T-helper 1 cell treated with Interleukin-12 subunit alpha and Interleukin-12 subunit beta and Interleukin-4 antibody, amounts not matched to agents 30 μg/mL and 1 μg/mL, for 36 hours (primary cell): Measurements from ENCODE around the gene CADPS.

Source experiments
- H3K27ac Mint-ChIP-seq: one replicate; pipeline ENCODE4 v1.8.0; 2021; ENCODE audit warnings: mild to moderate bottlenecking, mixed read lengths
- H3K27me3 Mint-ChIP-seq: one replicate; pipeline ENCODE4 v1.8.0; 2021; ENCODE audit warnings: low read depth, mixed read lengths
- H3K36me3 Mint-ChIP-seq: one replicate; pipeline ENCODE4 v1.8.0; 2021; ENCODE audit warnings: low read depth, mixed read lengths
- H3K4me1 Mint-ChIP-seq: one replicate; pipeline ENCODE4 v1.8.0; 2021; ENCODE audit warnings: low read depth, mixed read lengths
- H3K4me3 Mint-ChIP-seq: one replicate; pipeline ENCODE4 v1.8.0; 2021; ENCODE audit warnings: mild to moderate bottlenecking, moderate library complexity, mixed read lengths
- H3K9me3 Mint-ChIP-seq: one replicate; pipeline ENCODE4 v1.8.0; 2021; ENCODE audit warnings: mixed read lengths

Gene CADPS

DNA sequence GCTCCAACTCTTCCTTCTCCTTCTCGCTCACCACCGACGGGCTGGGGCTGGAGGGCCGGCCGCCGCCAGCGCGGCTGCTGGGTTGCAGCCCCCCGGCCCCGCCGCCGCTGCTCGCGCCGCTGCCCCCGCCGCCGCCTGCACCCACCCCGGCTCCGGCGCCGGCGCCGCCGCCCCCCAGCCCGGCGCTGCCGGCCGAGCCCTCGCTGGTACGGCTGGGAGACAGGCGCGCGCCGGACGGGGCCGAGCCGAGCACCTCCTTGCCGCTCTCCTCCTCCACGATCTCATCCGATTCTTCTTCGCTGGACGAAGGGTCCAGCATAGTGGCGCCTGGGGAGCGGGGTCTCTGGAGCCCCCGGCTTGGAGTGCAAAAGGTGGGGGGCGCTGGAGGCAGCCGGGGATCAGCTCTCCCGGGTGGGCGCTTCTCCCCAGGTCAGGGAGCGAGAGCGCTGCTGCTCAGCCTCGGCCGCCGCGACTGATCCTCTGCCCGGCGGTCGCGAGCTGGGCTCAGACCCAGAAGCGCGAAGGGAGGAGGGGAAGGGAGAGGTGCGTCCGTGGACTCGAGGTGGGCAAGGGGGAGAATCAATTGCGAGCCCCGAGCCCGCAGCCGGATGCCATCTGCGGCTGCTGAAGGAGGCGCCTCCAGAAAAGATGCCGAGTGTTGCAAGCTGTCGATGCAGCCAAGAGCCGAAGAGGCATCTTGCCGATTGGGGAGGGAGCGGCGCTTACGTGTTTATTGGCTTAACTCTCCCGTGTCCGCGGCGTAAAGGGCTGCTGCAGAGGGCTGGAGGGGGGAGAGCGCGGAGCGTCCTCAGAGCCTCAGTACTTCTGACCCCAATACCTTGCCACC is at the start of gene CADPS:
Gene CADPS (minus strand): TSS at position 706 of the 847 bp plus-strand sequence. CDS start 387 bp downstream, at position 319.
- H3K9me3 Mint-ChIP-seq = no peaks in the 10 kb centered on the region
- no peaks in the 10 kb centered on the region for H3K36me3 Mint-ChIP-seq
- no peaks in the 10 kb centered on the region for H3K4me1 Mint-ChIP-seq
- H3K4me3 Mint-ChIP-seq = no peak within 1 kb of the TSS
- peaks cover 43% of the 10 kb centered on the region for H3K27me3 Mint-ChIP-seq
- no peak within 1 kb of the TSS for H3K27ac Mint-ChIP-seq

GRCh38 chr3:62923066-62923465 is 47.9 kb upstream of the CADPS start:
- Mint-ChIP-seq H3K9me3 (no peaks in the 10 kb centered on the region), H3K27me3 (no peaks in the 10 kb centered on the region), H3K36me3 (no peaks in the 10 kb centered on the region), H3K4me3 (no peak overlapping the region), H3K4me1 (no peaks in the 10 kb centered on the region), H3K27ac (no peak overlapping the region)

DNA sequence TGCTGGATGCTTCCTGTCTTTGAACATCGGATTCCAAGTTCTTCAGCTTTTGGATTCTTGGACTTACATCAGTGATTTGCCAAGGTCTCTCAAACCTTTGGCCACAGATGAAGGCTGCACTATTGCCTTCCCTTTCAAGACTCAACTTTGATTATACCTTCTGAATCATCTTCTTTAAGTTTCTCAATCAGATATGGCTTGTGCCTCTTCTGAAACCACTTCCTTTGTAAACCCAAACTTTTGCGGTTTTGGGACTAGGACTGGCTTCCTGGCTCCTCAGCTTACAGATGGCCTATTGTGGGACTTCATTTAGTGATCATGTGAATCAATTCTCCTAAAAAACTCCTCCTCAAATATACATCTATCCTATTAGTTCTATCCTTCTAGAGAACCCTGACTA is 47.1 kb upstream of the CADPS start:
- Mint-ChIP-seq H3K9me3 (no peaks in the 10 kb centered on the region), H3K27me3 (no peaks in the 10 kb centered on the region), H3K36me3 (no peaks in the 10 kb centered on the region), H3K4me1 (no peaks in the 10 kb centered on the region), H3K4me3 (no peak overlapping the region), H3K27ac (no peak overlapping the region)

GRCh38 chr3:62920466-62920784 is 45.2 kb upstream of the CADPS start:
- no peaks in the 10 kb centered on the region for H3K4me1 Mint-ChIP-seq
- H3K4me3 Mint-ChIP-seq = no peak overlapping the region
- H3K27me3 Mint-ChIP-seq = no peaks in the 10 kb centered on the region

GRCh38 chr3:62919784-62920465 is 44.7 kb upstream of the CADPS start:
- Mint-ChIP-seq H3K4me1 (no peaks in the 10 kb centered on the region), H3K36me3 (no peaks in the 10 kb centered on the region), H3K9me3 (no peaks in the 10 kb centered on the region), H3K27me3 (no peaks in the 10 kb centered on the region), H3K4me3 (no peak overlapping the region), H3K27ac (no peak overlapping the region)

More at GRCh38 chr3:62920466-62920784, 45.2 kb upstream of the CADPS start:
- Mint-ChIP-seq H3K36me3 (no peaks in the 10 kb centered on the region), H3K27ac (no peak overlapping the region), H3K9me3 (no peaks in the 10 kb centered on the region)

- Mint-ChIP-seq H3K9me3 (no peaks in the 10 kb centered on the region), H3K36me3 (no peaks in the 10 kb centered on the region), H3K27ac (no peak overlapping the region), H3K27me3 (no peaks in the 10 kb centered on the region), H3K4me3 (no peak overlapping the region), H3K4me1 (no peaks in the 10 kb centered on the region)
Measured at GRCh38 chr3:62918777-62919176, 43.6 kb upstream of the CADPS start.

DNA sequence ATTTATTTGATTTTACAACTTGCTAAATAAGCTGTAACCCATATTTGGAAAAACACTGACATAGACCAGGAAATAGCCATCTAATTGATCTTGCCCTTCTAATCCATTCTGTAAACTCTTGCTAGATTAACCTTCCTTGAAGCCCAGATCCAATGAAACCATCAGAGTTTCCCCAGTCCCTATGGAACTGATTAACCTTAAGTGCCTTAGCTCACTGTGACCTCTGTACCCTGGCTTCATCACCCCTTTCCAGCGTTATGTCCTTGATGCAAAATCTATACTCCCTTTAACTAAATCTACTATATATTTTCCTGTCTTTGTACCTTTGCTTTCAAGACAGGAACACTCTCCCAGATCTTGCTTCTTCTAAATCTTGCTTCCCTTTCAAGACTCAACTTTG is 42.9 kb upstream of the CADPS start:
- Mint-ChIP-seq H3K9me3 (no peaks in the 10 kb centered on the region), H3K4me3 (no peak overlapping the region), H3K4me1 (no peaks in the 10 kb centered on the region), H3K27ac (no peak overlapping the region), H3K27me3 (no peaks in the 10 kb centered on the region), H3K36me3 (no peaks in the 10 kb centered on the region)

DNA sequence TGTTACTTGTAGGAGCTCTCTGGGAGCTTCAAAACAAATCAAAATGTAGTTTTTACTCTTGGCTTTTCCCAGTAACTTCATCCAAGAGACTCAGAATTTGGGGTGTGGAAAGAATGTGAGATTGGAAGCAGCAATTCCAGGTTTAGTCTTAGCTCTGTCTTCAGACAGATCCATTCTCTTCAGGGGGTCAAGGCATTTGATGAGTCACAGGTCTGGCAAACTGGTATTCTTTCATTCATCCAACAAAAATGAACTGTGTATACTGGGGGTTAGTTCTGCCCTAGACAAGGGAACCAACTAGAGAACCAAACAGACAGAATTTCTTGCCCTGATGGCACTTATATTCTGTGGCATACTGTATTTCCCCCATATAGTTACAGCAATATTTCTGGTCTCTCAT is 36.3 kb upstream of the CADPS start:
- H3K9me3 Mint-ChIP-seq = no peaks in the 10 kb centered on the region
- no peaks in the 10 kb centered on the region for H3K4me1 Mint-ChIP-seq
- no peaks in the 10 kb centered on the region for H3K36me3 Mint-ChIP-seq
- no peaks in the 10 kb centered on the region for H3K27me3 Mint-ChIP-seq
- no peak overlapping the region for H3K27ac Mint-ChIP-seq
- H3K4me3 Mint-ChIP-seq = no peak overlapping the region

DNA sequence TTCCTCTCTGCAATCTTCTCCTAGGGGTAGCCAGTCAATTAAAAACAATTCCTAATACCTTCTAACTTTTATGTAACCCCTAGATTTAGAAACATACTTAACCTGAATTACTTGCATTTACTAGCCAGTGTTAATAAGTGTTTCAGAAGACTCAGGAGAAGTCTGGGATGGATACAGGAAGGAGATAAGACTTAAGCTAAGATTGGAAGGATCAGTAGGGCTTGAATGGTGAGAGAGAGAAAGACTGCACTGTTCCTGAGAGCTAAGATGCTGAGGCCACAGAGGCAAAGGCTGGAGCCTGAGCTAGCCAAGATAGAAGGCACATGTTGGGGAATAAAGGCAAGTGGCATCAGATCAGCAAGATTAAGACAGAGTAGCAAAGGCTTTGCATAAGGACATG is 30.1 kb upstream of the CADPS start:
- H3K4me3 Mint-ChIP-seq = no peak overlapping the region
- H3K27ac Mint-ChIP-seq = no peak overlapping the region
- H3K27me3 Mint-ChIP-seq = no peaks in the 10 kb centered on the region
- H3K9me3 Mint-ChIP-seq = no peaks in the 10 kb centered on the region
- no peaks in the 10 kb centered on the region for H3K36me3 Mint-ChIP-seq
- no peaks in the 10 kb centered on the region for H3K4me1 Mint-ChIP-seq

DNA sequence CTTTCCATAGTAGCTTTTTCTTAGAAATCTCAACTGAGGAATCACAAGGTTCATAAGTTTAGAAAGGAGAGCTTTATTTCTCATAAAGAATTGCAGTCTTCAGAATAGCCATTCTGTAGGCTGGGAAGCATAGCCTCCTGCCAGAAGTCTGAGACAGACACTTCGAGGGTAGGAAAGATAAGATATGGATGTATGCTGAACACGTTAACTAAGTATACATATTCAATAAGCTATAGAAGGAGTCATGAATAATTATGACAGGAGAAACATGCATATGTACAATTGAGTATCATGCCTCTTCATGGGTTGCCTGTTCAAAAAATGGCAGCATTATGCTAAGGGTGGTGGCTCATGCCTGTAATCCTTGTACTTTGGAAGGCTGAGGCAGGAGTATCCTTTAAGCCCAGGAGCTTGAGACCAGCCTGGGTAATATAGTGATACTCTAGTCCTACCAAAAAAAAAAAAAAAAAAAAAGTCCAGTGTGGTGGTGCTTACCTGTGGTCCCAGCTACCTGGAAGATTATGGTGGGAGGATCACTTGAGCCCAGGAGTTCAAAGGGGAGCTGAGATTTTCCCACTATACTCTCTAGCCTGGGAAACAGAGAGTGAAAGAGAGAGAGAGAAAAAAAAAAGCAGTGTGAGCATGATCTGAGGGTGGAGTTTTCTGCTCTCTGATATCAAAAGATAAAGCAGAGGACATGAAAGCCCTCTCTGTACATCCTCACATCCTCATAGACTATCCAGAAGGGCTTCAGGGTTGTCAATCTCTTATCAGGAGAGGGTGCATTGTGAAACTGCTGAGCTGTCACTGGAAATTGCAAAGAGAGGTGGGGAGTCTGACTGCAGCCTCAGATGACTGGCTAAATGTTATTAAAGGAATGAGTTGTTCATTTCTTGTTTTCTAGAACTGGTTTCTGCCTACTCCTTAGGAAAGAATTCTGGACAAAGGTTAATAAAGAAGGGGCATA is 23.6 kb upstream of the CADPS start:
- no peaks in the 10 kb centered on the region for H3K9me3 Mint-ChIP-seq
- no peak overlapping the region for H3K27ac Mint-ChIP-seq
- no peaks in the 10 kb centered on the region for H3K36me3 Mint-ChIP-seq
- H3K4me1 Mint-ChIP-seq = no peaks in the 10 kb centered on the region
- H3K27me3 Mint-ChIP-seq = no peaks in the 10 kb centered on the region
- no peak overlapping the region for H3K4me3 Mint-ChIP-seq

DNA sequence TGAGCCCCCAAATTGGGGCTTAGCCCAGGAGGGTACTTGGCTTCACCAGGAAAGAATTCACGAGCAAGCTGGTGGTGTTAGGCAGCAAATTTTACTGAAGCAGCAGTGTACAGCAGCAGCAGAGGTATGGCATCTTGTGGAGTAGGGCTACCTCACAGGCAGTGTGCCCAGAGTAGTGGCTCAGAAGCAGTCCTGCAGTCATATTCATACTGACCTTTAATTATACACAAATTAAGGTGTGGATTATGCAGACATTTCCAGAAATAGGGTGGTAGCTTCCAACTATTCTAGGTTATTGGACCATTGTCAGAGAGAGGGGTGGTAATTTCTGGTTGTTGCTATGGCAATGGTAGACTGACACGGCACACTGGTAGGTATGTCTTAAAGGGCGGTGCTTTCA is 20.7 kb upstream of the CADPS start:
- no peak overlapping the region for H3K4me3 Mint-ChIP-seq
- no peaks in the 10 kb centered on the region for H3K9me3 Mint-ChIP-seq
- H3K36me3 Mint-ChIP-seq = no peaks in the 10 kb centered on the region
- no peak overlapping the region for H3K27ac Mint-ChIP-seq
- H3K4me1 Mint-ChIP-seq = no peaks in the 10 kb centered on the region
- no peaks in the 10 kb centered on the region for H3K27me3 Mint-ChIP-seq

DNA sequence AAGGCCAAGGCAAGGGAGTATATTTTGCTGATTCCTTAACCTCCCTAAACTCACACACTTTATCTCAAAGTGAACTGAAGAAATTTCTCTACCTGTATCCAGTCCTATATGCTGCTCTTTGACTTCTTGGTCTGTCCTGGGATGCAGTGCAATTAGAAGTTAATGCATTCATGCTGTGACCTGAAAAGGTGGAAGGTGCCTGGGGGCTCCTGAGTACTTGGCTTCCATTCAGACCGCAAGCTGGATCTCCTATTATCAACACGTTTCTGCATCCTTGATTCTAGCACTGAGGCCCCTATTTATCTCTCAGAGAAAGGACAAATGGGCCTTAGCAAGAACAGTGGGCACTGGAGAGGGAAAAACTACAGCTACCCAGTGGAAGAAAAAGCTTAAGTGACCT is 17.7 kb upstream of the CADPS start:
- Mint-ChIP-seq H3K9me3 (no peaks in the 10 kb centered on the region), H3K4me3 (no peak overlapping the region), H3K27me3 (no peaks in the 10 kb centered on the region), H3K4me1 (no peaks in the 10 kb centered on the region), H3K27ac (no peak overlapping the region), H3K36me3 (no peaks in the 10 kb centered on the region)

GRCh38 chr3:62892045-62892444 is 16.8 kb upstream of the CADPS start:
- H3K4me1 Mint-ChIP-seq = no peaks in the 10 kb centered on the region
- no peaks in the 10 kb centered on the region for H3K36me3 Mint-ChIP-seq
- no peak overlapping the region for H3K4me3 Mint-ChIP-seq

GRCh38 chr3:62888778-62889177 is 13.6 kb upstream of the CADPS start:
- H3K36me3 Mint-ChIP-seq = no peaks in the 10 kb centered on the region
- no peaks in the 10 kb centered on the region for H3K4me1 Mint-ChIP-seq

More at GRCh38 chr3:62892045-62892444, 16.8 kb upstream of the CADPS start:
- no peaks in the 10 kb centered on the region for H3K9me3 Mint-ChIP-seq
- H3K27ac Mint-ChIP-seq = no peak overlapping the region
- H3K27me3 Mint-ChIP-seq = no peaks in the 10 kb centered on the region

More at GRCh38 chr3:62888778-62889177, 13.6 kb upstream of the CADPS start:
- Mint-ChIP-seq H3K27ac (no peak overlapping the region), H3K9me3 (no peaks in the 10 kb centered on the region), H3K4me3 (no peak overlapping the region), H3K27me3 (no peaks in the 10 kb centered on the region)
